Measurements from ENCODE around the gene RGMB.

The RGMB gene

DNA sequence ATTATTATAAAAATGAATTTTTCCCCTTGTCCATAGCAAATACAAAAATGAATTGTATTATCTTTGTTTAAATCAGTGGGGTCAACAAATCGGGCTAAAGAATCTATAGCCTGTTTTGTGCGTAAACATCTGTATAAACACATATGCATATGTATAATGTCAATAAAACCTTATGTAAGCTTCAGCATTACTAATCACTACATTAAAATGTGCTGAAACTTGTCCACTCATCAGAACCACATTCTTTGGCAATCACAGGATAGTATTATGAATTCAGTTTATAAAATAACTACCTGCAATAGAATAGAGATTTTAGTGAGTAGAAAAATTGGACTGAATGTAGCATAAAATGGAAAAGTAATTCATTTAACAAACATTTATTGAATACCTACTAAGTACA is 30.6 kb downstream of the RGMB start:
- TF ChIP-seq, protein P1, sequence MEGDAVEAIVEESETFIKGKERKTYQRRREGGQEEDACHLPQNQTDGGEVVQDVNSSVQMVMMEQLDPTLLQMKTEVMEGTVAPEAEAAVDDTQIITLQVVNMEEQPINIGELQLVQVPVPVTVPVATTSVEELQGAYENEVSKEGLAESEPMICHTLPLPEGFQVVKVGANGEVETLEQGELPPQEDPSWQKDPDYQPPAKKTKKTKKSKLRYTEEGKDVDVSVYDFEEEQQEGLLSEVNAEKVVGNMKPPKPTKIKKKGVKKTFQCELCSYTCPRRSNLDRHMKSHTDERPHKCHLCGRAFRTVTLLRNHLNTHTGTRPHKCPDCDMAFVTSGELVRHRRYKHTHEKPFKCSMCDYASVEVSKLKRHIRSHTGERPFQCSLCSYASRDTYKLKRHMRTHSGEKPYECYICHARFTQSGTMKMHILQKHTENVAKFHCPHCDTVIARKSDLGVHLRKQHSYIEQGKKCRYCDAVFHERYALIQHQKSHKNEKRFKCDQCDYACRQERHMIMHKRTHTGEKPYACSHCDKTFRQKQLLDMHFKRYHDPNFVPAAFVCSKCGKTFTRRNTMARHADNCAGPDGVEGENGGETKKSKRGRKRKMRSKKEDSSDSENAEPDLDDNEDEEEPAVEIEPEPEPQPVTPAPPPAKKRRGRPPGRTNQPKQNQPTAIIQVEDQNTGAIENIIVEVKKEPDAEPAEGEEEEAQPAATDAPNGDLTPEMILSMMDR (IDR thresholded peaks at IDR 0.05; ENCODE audit: control insufficient read depth, extremely low read depth, insufficient read depth) = no peak
- DNase-seq (ENCODE audit: low read depth) = no peak
- no peak overlapping the region for H3K4me3 ChIP-seq (ENCODE audit: low read depth, low read length)

DNA sequence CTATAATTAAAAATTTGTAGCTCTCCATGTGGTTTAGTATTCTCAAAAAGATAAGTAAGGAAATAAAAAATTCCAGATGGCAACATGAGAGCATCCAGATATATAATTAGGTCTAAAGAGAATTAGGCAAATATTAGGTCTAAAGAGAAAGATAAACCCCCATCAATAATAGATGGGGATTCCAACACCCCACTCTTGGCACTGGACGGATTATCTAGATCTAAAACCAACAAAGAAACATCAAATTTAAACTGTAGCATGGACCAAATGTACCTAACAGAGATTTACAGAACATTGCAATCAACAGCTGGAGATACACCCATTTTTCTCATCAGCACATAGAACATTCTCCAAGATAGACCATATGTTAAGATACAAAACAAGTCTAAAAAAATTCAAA is 31.6 kb downstream of the RGMB start:
- DNase-seq (ENCODE audit: low read depth) = no peak
- TF ChIP-seq, protein P1 (IDR thresholded peaks at IDR 0.05; ENCODE audit: control insufficient read depth, extremely low read depth, insufficient read depth) = no peak
- no peak overlapping the region for H3K4me3 ChIP-seq (ENCODE audit: low read depth, low read length)

DNA sequence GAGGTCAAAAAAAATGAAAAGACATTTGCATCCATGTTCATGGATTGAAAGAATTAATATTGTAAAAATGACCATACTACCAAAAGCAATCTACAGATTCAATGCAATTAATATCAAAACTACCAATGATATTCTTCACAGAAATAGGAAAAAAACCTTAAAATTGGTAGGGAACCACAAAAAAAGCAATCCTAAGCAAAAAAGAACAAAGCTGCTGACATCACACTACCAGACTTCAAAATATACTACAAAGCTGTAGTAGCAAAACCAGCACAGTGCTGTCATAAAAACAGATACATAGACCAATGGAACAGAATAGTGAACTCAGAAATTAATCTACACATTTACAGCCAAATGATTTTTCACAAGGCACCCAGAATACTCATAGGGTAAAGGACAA is 34.3 kb downstream of the RGMB start:
- DNase-seq (ENCODE audit: low read depth) = no peak
- TF ChIP-seq, protein P1 (IDR thresholded peaks at IDR 0.05; ENCODE audit: control insufficient read depth, extremely low read depth, insufficient read depth) = no peak
- H3K4me3 ChIP-seq (ENCODE audit: low read depth, low read length) = no peak overlapping the region

DNA sequence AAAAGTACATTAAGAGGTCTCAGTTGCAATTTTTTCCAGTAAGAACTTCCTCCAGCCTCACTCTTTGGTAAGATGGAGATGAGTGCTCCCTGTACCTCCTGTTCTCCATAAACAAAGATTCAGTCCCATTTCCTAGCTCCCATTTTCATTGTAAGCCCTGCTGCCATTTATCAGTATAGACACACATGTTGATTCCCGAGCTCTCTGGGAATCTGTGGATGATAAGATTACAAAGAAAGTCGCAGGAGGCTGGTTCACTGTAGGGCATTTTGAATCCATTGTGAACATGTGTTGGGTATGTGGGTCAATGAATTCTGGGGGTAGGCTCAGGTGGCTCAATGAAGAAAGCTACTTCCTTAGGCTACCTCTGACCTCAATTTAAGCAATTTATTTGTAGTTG is 36.7 kb downstream of the RGMB start:
- TF ChIP-seq, protein P1 (IDR thresholded peaks at IDR 0.05; ENCODE audit: control insufficient read depth, extremely low read depth, insufficient read depth) = no peak
- DNase-seq (ENCODE audit: low read depth) = no peak

DNA sequence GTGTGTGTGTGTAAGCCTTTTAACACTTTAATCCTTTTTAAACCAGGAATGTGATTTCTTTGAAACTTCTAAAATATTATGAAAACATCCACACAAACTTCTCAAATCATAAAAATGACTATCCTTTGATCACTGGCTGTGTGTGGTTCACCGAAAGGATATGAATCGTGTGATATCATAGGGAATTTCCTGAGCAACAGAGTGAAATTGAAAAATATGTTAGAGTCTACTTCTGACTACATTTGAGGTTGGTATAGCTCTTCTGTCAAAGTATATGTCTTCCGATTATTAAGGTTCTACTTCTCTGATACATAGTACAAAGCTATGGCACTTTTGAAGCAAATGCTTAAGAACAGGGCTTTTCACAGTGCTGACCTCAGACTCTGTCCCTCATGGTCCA is 40.3 kb downstream of the RGMB start:
- no peak for DNase-seq (ENCODE audit: low read depth)
- TF ChIP-seq, protein P1 (IDR thresholded peaks at IDR 0.05; ENCODE audit: control insufficient read depth, extremely low read depth, insufficient read depth) = no peak
- no peak overlapping the region for H3K4me3 ChIP-seq (ENCODE audit: low read depth, low read length)

More for the DNA sequence above, 36.7 kb downstream of the RGMB start:
- H3K4me3 ChIP-seq (ENCODE audit: low read depth, low read length) = no peak overlapping the region

DNA sequence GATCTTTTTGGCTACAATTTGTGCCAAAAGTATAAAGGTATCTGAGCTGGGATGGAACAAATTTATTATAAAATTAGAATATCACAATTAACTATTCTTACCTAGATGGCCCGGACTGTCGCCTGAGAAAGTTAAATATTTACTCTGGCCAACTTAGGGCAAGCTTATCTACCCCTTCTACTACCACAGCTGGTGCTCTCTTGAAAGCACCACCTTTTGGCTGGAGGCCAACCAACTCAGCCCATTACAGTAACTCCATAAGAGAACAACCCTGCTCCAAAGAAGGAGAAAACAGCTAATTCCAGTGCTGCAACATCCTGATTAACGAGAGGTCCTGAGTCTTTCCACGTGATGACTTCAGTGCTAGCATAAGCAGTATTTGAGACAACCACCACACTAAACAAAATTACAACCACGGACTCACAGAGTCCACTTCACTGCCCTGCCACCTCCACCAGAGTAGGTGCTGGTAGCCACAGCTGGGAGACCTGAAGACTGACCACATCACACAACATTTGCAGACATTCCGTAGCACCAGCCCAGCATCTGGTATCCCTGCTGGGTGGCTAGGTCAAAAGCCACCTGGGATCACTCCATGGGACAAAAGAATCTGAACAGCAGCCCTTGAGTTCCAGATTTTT is 43.2 kb downstream of the RGMB start:
- H3K4me3 ChIP-seq (ENCODE audit: low read depth, low read length) = no peak overlapping the region
- TF ChIP-seq, protein P1 (IDR thresholded peaks at IDR 0.05; ENCODE audit: control insufficient read depth, extremely low read depth, insufficient read depth) = no peak
- no peak for DNase-seq (ENCODE audit: low read depth)
